NCI-H460 (cell line): ENCODE measurements around the gene RIGI. TPM values are rescaled to one million over a fixed set of nuclear protein-coding genes. Genes with fewer than 3 reads are reported as not detected.
"Not testable (repeated sequence)": the region's sequence is repeated elsewhere in the genome, so short reads cannot be mapped to it uniquely, and the experiment has no call there.

Experiments
- DNase-seq: peaks from one replicate; pipeline ENCODE4 v3.0.0-alpha.2; 2016; ENCODE audit warnings: low read depth; ENCODE audit errors: extremely low read depth
- polyA plus RNA-seq: library from polyadenylated mRNA; depleted of rRNA; stranded (reverse); fragments of >200 nt; gene quantifications from 2 replicates; pipeline ENCODE4 v1.2.3, GENCODE V29; 2014; cell fraction: nucleus; rRNA removed
- total RNA-seq: library from RNA; depleted of rRNA; stranded (reverse); fragments of >200 nt; shearing (Covaris generic); gene quantifications from 2 replicates; pipeline ENCODE4 v1.2.3, GENCODE V29; 2014; rRNA removed

Gene RIGI
- 5.5 and 7.0 TPM in 2 replicates for total RNA-seq
- 2.6 and 4.1 TPM in 2 replicates for polyA plus RNA-seq

DNA sequence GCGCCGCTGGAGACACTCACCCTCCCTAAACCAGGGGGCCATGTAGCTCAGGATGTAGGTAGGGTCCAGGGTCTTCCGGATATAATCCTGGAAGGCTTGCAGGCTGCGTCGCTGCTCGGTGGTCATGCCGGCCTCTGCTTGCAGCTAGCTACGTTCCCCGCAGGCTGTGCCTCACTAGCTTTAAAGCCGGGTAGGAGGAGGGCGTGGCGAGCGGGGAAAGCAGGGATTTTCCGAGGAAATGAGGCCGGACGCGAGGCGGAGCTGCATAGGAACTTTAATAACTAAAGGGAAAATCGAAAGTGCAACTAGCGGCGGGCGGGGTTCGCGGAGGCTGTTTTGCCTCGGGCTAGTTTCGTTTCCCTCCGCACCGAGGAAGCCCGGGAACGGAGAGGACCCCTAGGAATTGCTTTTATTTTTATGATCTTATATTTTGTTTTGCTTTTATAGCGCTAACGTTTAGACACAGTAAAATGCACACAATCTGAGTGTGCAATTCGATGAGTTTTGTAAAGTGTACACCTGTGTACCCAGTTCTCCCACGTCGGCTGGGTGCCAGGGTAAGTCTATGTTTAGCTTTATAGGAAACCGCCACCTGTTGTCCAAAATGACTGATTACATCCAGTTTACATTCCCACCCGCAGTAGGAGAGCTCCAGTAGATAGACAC, at the start of gene RIGI:
TSS of gene RIGI (minus strand) at position 156 of the 666 bp plus-strand sequence. CDS start at position 126, 30 bp downstream.
- DNase-seq, result peak; percentile 82

DNA sequence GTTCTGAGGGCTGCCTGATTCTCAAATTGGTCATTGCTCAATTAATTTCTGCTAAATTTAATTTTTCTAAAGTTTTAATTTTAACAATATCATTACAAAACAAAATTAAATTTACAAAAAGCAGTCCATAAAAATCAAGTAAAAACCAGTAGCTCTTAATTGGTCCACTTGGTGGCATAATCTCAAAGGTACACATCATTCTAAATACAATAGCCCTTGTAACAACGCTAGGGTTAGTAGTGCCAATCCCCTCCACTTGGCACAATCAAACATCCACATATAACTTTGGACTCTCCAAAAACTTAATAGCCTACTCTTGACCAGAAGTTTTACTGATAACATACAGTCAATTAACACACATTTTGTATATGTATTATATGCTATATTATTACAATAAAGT, 48.9 kb upstream of the RIGI start:
- DNase-seq, result no peak

GRCh38 chr9:32573821-32574220, 47.8 kb upstream of the RIGI start:
- DNase-seq, result no peak

- DNase-seq, result peak; percentile 81
Measured at GRCh38 chr9:32572900-32573523, 47.0 kb upstream of the RIGI start, which contains the start of gene NDUFB6. NDUFB6 (minus strand) TSS chr9:32573159; CDS start chr9:32573060, 99 bp downstream.

GRCh38 chr9:32571969-32572899, 46.2 kb upstream of the RIGI start:
- peak; percentile 54 for DNase-seq

DNA sequence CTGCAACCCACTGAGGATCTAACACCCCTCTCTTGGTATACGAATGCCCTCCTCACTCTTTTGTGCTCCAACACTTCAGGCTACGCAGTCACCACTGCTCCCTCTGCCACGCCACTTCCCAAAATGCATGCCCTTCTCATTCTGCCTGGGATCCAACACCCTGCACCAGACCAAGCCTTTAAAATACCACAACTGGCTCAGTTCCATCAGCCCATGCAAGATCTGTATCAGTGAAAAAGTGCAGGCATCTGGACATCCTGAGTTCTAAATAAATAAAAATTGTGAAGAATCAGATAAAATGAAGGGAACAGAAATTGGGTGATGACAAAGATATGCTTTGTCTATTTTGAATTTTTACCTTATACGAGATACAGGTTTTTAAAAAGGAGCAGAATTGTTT, 44.3 kb upstream of the RIGI start:
- DNase-seq, result no peak

DNA sequence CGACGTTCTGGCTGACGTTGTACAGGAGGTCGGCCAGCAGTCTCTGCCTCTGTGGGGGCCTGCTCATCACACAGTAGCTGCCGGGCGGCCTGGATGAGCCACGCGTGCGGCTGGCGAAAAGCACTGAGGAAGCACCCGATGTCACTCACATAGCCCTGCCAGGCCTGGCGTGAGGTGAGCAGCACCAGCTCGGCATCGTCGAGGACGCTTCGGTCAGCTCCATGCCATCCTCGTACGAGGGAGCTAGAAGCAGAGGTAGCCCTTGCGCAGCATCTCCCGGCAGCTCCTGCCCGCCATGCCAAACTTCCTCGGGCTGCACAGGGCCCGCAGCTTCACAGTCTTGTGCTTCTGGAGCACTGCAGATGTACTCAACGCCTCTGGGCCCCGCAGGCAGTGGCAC, 40.8 kb upstream of the RIGI start:
- no peak for DNase-seq

DNA sequence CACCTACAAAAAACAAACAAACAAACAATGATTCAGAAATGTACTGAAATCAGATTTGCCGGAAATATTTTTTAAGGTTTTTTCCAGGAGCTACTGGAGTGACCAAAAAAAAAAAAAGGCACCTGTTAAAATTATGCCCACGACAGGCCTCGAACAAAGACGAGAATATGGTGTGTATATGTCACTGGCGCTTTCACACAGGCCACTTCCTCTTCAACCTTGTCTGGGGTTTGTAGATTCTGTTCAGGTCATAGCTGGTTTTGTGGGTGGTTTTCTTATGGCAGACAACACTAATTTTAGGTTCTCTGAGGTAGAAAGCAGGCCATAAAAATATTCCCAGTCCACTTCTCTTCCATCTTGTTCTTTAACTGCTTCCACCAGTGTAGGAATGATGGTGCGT, 40.0 kb upstream of the RIGI start:
- no peak for DNase-seq

DNA sequence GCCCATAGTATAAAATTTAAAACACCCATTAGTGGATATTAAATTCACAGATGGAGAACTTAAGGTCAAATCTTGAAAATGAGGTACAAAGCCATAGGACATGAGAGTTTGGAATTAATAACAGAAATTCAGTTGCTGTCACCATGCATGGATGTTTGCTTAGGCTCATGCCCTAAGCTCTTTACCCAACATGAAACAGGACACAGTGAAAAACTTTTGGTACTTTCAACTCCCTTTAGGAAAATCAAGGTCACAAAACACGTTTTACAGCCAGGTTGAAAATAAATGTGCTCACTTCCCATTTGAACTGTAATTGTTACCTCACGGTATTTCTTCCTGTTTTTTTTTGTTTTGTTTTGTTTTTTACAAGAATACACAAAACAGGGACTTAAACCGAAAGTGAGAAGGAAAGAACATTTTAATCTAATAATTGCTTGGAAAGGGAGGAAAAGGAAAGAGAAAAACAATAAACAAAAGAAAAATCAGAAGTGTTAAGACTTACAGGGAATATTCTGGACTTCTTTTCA, 32.5 kb upstream of the RIGI start:
- no peak for DNase-seq

DNA sequence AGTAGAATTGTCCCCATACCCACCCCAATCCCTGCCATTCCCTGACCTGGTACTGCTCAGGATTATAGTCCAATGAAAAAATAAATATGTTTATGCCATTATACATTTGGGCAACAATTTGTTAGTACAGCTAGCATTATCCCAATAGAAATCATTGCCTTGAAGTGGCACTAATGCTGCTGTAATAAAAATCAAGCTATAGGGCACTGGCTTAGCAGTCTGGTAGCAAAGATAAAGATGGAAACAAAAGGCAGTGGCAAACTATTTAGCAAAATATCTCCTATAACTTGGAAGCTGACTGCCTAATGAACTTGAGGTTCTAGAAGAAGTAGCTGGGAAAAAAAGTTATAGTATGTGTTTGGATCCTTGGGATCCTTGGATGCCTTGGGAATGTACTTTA, 28.6 kb upstream of the RIGI start:
- no peak for DNase-seq

DNA sequence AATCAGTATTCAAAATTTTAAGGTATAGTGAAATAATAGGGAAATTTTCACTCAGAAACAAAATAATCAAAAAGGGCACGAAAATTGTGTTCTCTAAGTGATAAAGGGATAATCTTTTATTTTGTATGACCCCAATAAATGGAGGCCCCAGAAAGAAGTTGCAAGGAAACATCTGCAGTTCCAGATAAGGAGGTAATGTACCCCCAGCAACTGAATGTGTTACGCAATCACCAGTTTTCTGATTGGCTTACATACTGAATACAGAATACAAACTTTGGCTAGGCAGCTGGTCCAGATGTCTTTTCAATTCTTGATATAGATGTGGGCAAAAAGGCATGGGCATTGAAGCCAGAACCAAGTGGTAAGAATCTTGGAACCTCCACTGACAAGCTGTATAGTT, 28.1 kb upstream of the RIGI start:
- DNase-seq, result no peak

GRCh38 chr9:32552172-32552872, 26.3 kb upstream of the RIGI start, which contains the start of the genes SMIM27 and TOPORS:
SMIM27 (plus strand) TSS chr9:32552327; CDS start chr9:32552435, 108 bp downstream.
TOPORS (minus strand) TSS chr9:32552586; CDS start chr9:32552436, 150 bp downstream.
- peak; percentile 80 for DNase-seq

DNA sequence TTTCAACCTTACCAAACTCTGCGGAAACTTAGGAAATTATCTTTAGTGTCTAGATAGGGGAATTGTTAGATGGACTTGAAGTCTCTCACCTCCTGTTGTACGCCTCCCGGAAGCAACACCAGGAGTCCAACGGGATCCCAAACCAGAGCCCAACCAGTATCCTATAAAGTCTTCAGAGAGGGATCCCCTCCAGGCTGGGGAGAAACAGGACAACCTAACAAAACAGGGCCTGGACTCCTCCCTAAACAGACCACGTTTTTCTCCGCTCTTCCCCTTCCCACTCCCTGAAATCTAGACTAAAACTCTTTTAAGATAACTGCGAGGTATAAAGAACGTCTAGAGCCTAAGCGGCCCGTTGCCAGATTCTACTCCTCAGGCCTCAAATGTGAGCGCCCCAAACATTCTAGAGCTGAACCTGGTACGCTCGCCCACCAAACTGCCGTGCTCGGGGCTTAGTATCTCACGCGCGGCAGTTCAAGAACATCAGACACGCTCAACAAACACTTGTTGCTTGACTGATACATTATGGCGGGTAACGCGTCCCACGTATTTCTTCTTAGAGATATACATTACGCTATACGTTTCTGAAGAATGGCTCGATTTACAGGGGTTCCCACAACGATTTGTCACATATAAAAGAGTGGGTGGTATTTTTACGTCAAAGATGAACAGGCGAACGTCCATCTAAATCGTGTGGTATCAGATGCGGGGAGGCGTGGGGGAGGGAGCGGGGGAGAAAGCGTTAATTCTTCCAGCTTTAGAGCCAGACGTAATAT, 25.5 kb upstream of the RIGI start:
- DNase-seq, result no peak

- DNase-seq, result peak; percentile 67
Measured at GRCh38 chr9:32550562-32551275, 24.7 kb upstream of the RIGI start.

DNA sequence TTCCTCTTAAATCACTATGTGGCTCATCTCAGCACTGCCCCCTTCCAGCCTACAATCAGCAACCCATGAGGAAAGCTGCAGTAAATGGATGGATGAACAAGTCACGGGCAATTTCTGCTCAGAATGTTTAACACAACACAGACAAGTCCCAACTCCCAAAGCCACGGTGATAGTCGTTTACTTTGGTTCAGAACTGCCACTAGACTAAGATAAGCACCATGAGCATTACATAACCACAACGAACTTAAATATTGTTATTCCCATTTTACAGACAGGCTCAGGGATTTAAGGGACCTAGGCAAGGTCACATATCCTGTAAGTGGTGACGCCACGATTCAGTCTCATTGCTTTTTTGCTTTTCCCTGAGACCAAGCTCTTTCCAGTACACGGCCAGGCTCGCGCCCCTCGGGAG, 24.2 kb upstream of the RIGI start:
- no peak for DNase-seq

- DNase-seq, result not testable (repeated sequence)
Measured at GRCh38 chr9:32548213-32548612, 22.2 kb upstream of the RIGI start.

GRCh38 chr9:32545884-32546283, 19.9 kb upstream of the RIGI start:
- no peak for DNase-seq

DNA sequence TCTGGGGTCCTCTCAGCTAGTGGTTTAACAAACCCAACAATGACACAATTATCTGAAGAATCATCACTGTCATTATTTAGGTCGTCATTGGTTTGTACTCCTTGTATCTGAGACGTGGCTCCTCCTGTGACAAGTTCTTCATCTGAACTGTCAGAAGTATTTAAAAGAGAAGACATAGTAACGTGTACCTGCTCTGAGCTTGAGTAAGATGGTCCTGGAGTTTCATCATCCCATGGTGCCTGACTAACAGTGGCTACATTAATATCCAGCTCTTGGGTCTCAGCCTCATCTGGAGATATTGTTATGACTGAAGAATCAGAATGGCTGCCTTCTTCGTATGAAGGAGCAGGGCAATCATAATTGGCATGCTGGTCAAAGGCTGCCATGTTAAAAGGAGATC, 17.1 kb upstream of the RIGI start:
- DNase-seq, result no peak

- no peak for DNase-seq
Measured at GRCh38 chr9:32533816-32534215, 7.8 kb upstream of the RIGI start.
